RWPE1 (cell line): ENCODE data around the gene KRTAP1-1.

Experiments used
- CTCF ChIA-PET: fragments of 350-600 bp; sonication (Branson Sonifier 250); formaldehyde crosslinking; extraction: SDS; loops from one replicate; lab custom pipeline; 2021; lab: Yijun Ruan, JAX
- POLR2A ChIA-PET: fragments of 400-600 bp; formaldehyde crosslinking; extraction: SDS; loops from one replicate; lab custom pipeline; 2020; ENCODE audit warnings: antibody characterized with exemption; ENCODE audit not compliant: low non-redundant PET; lab: Yijun Ruan, JAX
- DNase-seq: peaks from one replicate; pipeline ENCODE4 v3.0.0; 2012; ENCODE audit warnings: low spot score
- H3K27ac ChIP-seq: fragments of 450-650 bp; 2 replicates; pipeline ENCODE4 v1.5.1; 2017
- CTCF ChIP-seq: fragments of 450-650 bp; conservative IDR thresholded peaks from 2 replicates; pipeline ENCODE4 v1.5.1; 2017; ENCODE audit warnings: low read depth, mild to moderate bottlenecking

KRTAP1-1 gene

GRCh38 chr17:40992666-40993065 is 48.6 kb downstream of the KRTAP1-1 start:
- ChIA-PET POLR2A (no interaction called here), CTCF (no interaction called here)
- DNase-seq = no peak
- H3K27ac ChIP-seq = no peak overlapping the region
- TF ChIP-seq CTCF = no peak
